Smooth muscle cell (in vitro differentiated cells): ENCODE data around the gene CASS4. TPM values are rescaled to one million over a fixed set of nuclear protein-coding genes. Genes with fewer than 3 reads are reported as not detected.

Experiments used
- DNase-seq: peaks from one replicate; lab custom pipeline; 2025; ENCODE audit not compliant: unreplicated experiment; lab: John Stamatoyannopoulos, UW
- H2AFZ ChIP-seq: fragments of 200-600 bp; sonication (generic); 2 replicates; pipeline ENCODE4 v1.6.0; 2016; ENCODE audit warnings: antibody characterized with exemption, low read depth, mild to moderate bottlenecking
- H3F3A ChIP-seq: fragments of 200-600 bp; sonication (generic); 2 replicates; pipeline ENCODE4 v1.6.0; 2017; ENCODE audit warnings: antibody characterized with exemption, low read depth
- H3K27ac ChIP-seq: fragments of 200-600 bp; sonication (generic); 2 replicates; pipeline ENCODE4 v1.5.1; 2016; ENCODE audit warnings: low read depth, mild to moderate bottlenecking
- H3K27me3 ChIP-seq: fragments of 200-600 bp; sonication (generic); 2 replicates; pipeline ENCODE4 v1.6.1; 2016; ENCODE audit warnings: low read depth, mild to moderate bottlenecking
- H3K36me3 ChIP-seq: fragments of 200-600 bp; sonication (generic); 2 replicates; pipeline ENCODE4 v1.5.1; 2016; ENCODE audit warnings: low read depth
- H3K4me1 ChIP-seq: fragments of 200-600 bp; sonication (generic); 2 replicates; pipeline ENCODE4 v1.5.1; 2016; ENCODE audit warnings: low read depth
- H3K4me2 ChIP-seq: fragments of 200-600 bp; sonication (generic); 2 replicates; pipeline ENCODE4 v1.6.0; 2016; ENCODE audit warnings: mild to moderate bottlenecking
- H3K4me3 ChIP-seq: fragments of 200-600 bp; sonication (generic); 2 replicates; pipeline ENCODE4 v1.5.1; 2016; ENCODE audit warnings: mild to moderate bottlenecking
- H3K79me2 ChIP-seq: fragments of 200-600 bp; sonication (generic); 2 replicates; pipeline ENCODE4 v1.6.0; 2016; ENCODE audit warnings: low read depth, mild to moderate bottlenecking
- H3K9ac ChIP-seq: fragments of 200-600 bp; sonication (generic); 2 replicates; pipeline ENCODE4 v1.6.0; 2016; ENCODE audit warnings: low read depth
- H3K9me3 ChIP-seq: fragments of 200-600 bp; sonication (generic); replicated peaks from 2 replicates; pipeline ENCODE4 v1.5.1; 2016; ENCODE audit warnings: low read depth
- H4K20me1 ChIP-seq: fragments of 200-600 bp; sonication (generic); 2 replicates; pipeline ENCODE4 v1.6.0; 2016; ENCODE audit warnings: low read depth
- CTCF ChIP-seq: fragments of 200-600 bp; sonication (generic); IDR thresholded peaks from 2 replicates; pipeline ENCODE4 v1.5.1; 2017; ENCODE audit warnings: borderline replicate concordance, mild to moderate bottlenecking, antibody characterized with exemption; ENCODE audit not compliant: insufficient read depth, poor library complexity, severe bottlenecking
- WGBS: methylation state at CpG from one replicate; pipeline ENCODE4 v1.1.7; 2016; ENCODE audit warnings: low lambda C conversion rate; 5-methylcytosine and 5-hydroxymethylcytosine counted together
- polyA plus RNA-seq: library from polyadenylated mRNA; unstranded; fragments of >200 nt; fragmentation: Nextera tagmentation; extraction: Ambion mirVana; gene quantifications from 2 replicates; pipeline ENCODE4 v1.2.1, GENCODE V29; 2016
- total RNA-seq: library from RNA; depleted of rRNA; stranded (reverse); fragments of >200 nt; gene quantifications from 2 replicates; pipeline ENCODE4 v1.2.3, GENCODE V29; 2014

CASS4 gene
- total and polyA plus RNA-seq, 2 experiments from 2014 or later = 0.07 to 0.22 TPM

GRCh38 chr20:56483970-56484369 lies 71.9 kb downstream of the CASS4 start:
- Histone ChIP-seq H3K4me1 (no peaks in the 10 kb centered on the region), H3K9ac (no peak overlapping the region), H2AFZ (no peak overlapping the region), H4K20me1 (no peaks in the 10 kb centered on the region), H3F3A (no peaks in the 10 kb centered on the region), H3K4me3 (no peak overlapping the region), H3K36me3 (peaks cover 18% of the 10 kb centered on the region), H3K27ac (no peak overlapping the region), H3K4me2 (no peak overlapping the region), H3K27me3 (no peaks in the 10 kb centered on the region), H3K79me2 (peaks cover 4% of the 10 kb centered on the region), H3K9me3 (no peaks in the 10 kb centered on the region)
- 94% methylated on average over 7 of the region's 7 CpGs for WGBS
- DNase-seq = no peak
- no peak for TF ChIP-seq CTCF

GRCh38 chr20:56487216-56487615 lies 75.2 kb downstream of the CASS4 start:
- no peaks in the 10 kb centered on the region for H3K36me3 ChIP-seq
- no peaks in the 10 kb centered on the region for H3K4me1 ChIP-seq
- H4K20me1 ChIP-seq = peaks cover 10% of the 10 kb centered on the region
- H3F3A ChIP-seq = no peaks in the 10 kb centered on the region
- no peak overlapping the region for H3K4me3 ChIP-seq
- H3K9me3 ChIP-seq = no peaks in the 10 kb centered on the region
- no peak overlapping the region for H3K4me2 ChIP-seq
- no peaks in the 10 kb centered on the region for H3K27me3 ChIP-seq
- H3K27ac ChIP-seq = no peak overlapping the region
- no peak for DNase-seq
- H3K9ac ChIP-seq = no peak overlapping the region
- TF ChIP-seq CTCF = no peak
- no peak overlapping the region for H2AFZ ChIP-seq
- peaks cover 1% of the 10 kb centered on the region for H3K79me2 ChIP-seq
- WGBS = 92% methylated on average over 11 of the region's 11 CpGs

GRCh38 chr20:56488566-56488965 lies 76.5 kb downstream of the CASS4 start:
- no peak for TF ChIP-seq CTCF
- no peak for DNase-seq

GRCh38 chr20:56501116-56501515 lies 89.1 kb downstream of the CASS4 start:
- Histone ChIP-seq H3K36me3 (peaks cover 1% of the 10 kb centered on the region), H3K79me2 (peaks cover 10% of the 10 kb centered on the region), H3K27ac (no peak overlapping the region), H3K9ac (no peak overlapping the region), H3K4me2 (no peak overlapping the region), H3K9me3 (no peaks in the 10 kb centered on the region), H3F3A (no peaks in the 10 kb centered on the region), H3K4me3 (no peak overlapping the region), H3K4me1 (no peaks in the 10 kb centered on the region), H3K27me3 (no peaks in the 10 kb centered on the region), H4K20me1 (peaks cover 33% of the 10 kb centered on the region), H2AFZ (no peak overlapping the region)
- 97% methylated on average over 1 of the region's 1 CpG for WGBS
- no peak for TF ChIP-seq CTCF
- no peak for DNase-seq

More at GRCh38 chr20:56488566-56488965, 76.5 kb downstream of the CASS4 start:
- Histone ChIP-seq H2AFZ (no peak overlapping the region), H3K27ac (no peak overlapping the region), H4K20me1 (peaks cover 10% of the 10 kb centered on the region), H3K79me2 (no peaks in the 10 kb centered on the region), H3K27me3 (no peaks in the 10 kb centered on the region), H3K4me1 (no peaks in the 10 kb centered on the region), H3K4me3 (no peak overlapping the region), H3F3A (no peaks in the 10 kb centered on the region), H3K4me2 (no peak overlapping the region), H3K36me3 (no peaks in the 10 kb centered on the region), H3K9me3 (no peaks in the 10 kb centered on the region), H3K9ac (no peak overlapping the region)
- WGBS = 95% methylated on average over 5 of the region's 5 CpGs
